ENCODE measurements around the gene HP1BP3.

GRCh38 chr1:20726118-20726911, 60.8 kb downstream of the HP1BP3 start:
- TF ChIP-seq YY1 (IDR thresholded peaks at IDR 0.05; ENCODE audit: low read depth) (no peak), TAF1 (IDR thresholded peaks at IDR 0.05; ENCODE audit: low read depth) (no peak), MAX (IDR thresholded peaks at IDR 0.05) (no peak)
